Hematopoietic multipotent progenitor cell treated with erythropoietin and hydrocortisone succinate and interleukin-3 and kit ligand, for 15 days (in vitro differentiated cells): ENCODE data around the gene MGRN1.
A peak's percentile ranks its signal among the peaks of the same experiment; 100 is the strongest.

Experiments used
- DNase-seq: peaks from one replicate; pipeline ENCODE4 v3.0.0-alpha.2; 2015; ENCODE audit warnings: low spot score

MGRN1 gene

GRCh38 chr16:4604401-4604800 is 20.2 kb upstream of the MGRN1 start:
- no peak for DNase-seq

- DNase-seq: no peak
Measured at GRCh38 chr16:4606354-4606753, 18.3 kb upstream of the MGRN1 start.

- DNase-seq: no peak
Measured at GRCh38 chr16:4607841-4608703, 16.6 kb upstream of the MGRN1 start.

- no peak for DNase-seq
Measured at GRCh38 chr16:4608704-4608980, 16.0 kb upstream of the MGRN1 start.

DNA sequence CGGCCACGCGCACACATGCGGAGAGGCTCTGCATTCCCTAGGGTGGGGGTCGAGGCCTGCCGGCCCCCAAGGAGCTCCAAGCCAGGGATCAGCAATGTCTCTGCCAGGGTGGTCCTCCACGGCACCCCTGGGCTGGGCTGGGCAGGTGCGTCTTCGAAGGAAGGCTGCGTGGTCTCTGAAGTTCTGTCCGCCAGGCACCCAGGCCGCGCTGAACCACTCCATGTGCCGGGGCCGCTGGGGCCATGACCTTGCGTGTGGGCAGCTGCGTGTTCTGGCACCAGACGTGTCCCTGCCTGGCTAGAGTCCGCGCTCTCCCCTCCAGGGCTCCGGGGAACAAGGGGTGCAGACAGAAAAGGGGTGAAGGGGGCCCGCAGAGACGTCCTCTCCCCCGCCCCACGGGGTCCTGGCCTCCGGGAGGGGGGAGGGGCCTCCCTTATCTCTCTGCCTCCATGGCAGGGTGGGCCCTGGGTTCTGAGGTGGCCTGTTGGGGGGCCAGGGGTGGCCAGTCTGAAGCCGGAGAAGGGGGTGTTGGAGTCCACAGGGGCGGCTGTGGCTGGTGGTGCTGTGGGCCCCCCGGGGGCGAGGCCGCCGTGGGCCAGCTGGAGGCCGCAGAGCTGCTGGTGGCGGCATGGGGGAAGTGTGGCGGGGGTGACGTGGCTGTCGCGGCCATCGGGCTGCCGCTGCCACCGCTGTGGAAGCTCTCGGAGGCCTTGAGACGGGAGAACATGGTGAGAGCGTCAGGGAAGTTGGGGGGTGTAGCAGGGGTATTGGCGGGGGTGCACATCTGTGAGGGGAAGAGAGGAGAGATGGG is 15.2 kb upstream of the MGRN1 start:
- DNase-seq: no peak

GRCh38 chr16:4610011-4611005 is 14.3 kb upstream of the MGRN1 start:
- DNase-seq: no peak

DNA sequence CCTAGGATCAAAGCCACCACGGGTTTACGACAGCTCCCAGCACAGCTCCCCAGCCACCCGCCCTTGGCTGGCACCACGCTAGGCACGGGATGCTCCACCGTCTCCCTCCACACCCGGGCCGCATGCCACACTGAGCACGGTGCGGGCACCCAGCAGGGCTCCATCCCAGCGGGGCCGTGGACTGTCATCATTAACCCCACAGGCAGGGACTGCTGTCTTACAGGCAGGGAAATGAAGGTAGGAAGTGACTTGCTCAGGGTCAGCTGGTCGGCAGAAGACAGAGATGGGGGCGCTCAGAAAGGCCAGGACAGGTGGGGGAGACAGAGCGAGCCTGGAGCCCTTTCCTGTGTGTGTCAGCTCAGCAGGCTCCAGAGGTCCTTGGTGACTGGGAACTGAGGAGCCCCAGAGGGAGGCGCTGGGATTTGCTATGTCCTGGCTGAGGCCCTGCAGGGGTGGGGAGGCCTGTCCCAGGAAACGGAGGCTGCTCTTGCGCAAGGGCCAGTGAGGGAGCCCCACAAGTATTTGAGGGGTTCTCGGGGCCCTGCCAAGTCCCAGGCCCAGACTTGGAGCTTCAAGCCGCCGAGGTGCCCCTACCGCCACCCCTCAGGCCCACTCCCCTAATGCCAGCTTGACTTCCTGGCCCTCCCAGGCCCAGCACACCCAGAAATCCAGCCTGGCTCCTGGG is 13.1 kb upstream of the MGRN1 start:
- DNase-seq: no peak

DNA sequence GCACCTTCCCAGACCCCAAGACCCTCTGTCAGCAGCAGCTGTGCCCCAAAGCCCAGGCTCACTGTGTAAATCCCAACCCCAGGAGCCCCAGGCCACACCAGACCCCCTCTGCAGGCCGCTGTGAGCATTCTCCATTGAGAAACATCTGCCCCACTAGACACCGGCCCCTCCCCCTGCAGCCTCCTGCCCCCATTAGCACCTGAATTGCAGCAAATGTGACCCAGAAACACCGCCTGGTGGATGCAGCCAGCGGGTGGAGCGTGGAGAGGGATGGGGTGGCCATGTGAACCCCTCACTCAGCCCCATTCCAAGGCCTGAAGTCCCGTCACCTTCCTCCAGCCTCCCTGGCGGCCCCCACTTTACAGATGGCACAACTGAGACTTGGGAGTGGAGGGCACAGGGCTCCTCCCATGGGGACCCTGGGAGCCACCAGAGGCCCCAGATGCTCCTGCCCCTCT is 12.1 kb upstream of the MGRN1 start:
- DNase-seq: no peak

GRCh38 chr16:4612977-4613635 is 11.5 kb upstream of the MGRN1 start:
- no peak for DNase-seq

DNA sequence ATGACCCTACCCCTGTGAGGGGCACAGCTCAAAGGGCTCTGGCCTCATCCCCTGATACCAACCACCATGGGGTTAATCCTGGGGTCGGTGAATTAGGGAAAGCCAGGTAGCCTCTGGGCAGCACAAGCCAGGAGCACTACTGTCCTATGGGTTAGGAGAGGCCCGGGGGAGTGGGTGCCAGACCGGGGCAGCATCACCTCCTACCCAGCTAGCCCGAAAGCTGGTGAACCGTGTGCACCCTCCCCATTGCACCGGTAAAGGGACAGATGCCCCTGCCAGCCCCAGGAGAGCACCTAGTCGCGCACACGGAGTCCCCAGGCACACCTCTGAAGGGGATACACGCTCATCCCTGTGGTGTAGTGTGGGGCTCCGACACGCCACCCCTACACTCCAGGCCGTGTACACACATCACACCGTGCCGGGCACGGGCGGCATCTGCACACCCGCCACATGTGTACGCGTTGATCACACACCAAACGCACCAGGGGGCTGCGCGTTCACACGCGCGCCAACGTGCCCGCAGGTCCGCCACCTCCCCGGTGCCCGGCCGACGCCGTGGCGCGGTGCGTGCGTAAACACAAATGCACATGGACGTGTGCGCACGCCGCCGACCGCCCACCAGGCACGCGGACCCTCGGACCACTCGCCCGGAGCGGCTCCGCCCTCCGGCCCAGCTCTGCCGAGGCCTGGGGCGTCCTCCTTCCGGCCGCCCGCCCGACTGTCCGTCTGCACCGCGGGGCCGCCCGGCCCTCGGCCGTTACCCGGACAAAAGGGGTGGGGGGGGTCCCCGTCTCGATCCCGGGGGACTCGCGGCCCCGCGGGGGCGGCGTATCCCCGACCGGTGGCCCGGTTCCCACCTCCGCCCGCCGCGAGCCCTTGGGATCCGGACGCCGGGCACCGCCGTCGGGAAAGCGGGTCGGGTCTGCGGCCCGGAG is 10.7 kb upstream of the MGRN1 start:
- DNase-seq: no peak

DNA sequence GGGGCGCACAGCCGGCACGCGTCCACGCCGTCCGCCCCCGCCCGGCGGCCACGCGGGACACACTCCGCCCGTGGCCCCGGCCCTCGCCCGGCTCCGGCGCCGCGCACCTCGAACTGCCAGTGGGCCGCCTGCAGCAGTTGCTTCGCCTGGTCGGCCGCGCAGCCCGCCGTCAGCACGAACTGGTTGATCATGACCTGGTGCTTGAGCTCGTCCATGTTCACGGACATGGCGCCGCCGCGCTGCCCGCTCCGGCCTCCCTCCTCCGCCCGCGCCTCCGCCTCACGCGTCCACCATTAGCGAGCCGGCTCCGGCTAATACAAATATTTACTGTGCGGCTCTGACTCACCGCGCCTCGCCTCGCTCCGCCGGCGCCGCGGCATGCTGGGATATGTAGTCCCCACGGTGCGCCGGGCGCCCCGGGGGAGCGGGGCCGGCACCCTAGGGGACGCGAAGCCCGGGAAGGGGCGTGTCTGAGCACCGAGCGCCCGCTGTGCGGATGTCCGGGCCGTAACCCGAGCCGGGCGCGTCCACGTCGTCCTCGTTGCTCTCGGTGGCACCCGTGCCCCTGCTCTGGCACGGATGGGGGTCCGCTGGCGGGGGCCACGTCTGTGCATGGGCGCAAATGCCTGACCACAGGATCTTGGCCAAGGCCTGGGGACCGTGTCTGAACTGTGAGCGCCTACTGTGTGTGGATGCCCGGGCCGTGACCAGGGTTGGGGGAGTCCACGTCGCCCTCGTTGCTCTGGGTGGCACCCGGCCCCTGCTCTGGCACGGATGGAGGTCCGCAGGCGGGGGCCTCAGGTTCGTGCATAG is 9.8 kb upstream of the MGRN1 start, which contains the start of gene UBALD1:
Gene UBALD1, minus strand, starts transcription at position 318 of the 813 bp plus-strand sequence. Its CDS starts 91 bp downstream, at position 227.
- peak; percentile 89 for DNase-seq

- DNase-seq: no peak
Measured at GRCh38 chr16:4615384-4616046, 9.1 kb upstream of the MGRN1 start.

DNA sequence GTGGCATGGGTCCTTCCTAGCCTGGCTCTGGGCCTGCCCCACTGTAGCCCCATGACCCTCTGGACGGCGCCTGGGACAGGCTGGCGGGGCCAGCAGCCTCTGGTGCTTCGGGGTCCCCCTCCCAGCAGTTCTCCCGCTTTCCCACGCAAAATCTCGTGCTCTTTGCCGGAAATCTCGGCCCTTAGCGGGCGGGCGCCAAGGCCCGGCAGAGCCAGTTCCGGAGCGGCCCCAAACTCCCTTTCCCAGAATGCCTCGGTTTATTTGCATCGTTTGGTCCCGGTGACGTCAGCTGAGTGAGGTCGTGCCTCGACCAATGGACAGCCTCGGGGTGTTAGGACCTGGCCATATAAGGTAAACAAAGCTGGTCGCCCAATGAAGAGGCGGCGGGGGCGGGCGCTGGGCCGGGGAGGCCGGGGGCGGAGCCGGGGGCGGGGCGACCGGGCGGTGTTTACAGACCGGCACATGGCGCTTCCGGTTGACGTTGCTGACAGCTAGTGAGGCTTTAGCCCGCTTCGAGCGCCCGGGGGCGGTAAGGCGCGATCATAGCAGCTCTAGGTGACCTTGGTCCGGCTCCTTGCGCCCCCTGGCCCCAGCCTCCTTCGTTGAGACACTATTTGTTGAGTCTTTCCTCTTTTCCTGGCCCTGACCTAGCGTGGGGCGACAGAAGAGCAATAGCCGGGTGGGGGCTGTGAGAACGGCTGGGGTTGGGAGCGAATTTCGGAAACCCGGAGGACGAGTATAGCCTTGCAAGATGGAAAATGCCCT is 8.4 kb upstream of the MGRN1 start:
- DNase-seq: peak; percentile 100

- DNase-seq: no peak
Measured at GRCh38 chr16:4617880-4618279, 6.7 kb upstream of the MGRN1 start.

- DNase-seq: no peak
Measured at GRCh38 chr16:4618645-4619418, 5.8 kb upstream of the MGRN1 start.

DNA sequence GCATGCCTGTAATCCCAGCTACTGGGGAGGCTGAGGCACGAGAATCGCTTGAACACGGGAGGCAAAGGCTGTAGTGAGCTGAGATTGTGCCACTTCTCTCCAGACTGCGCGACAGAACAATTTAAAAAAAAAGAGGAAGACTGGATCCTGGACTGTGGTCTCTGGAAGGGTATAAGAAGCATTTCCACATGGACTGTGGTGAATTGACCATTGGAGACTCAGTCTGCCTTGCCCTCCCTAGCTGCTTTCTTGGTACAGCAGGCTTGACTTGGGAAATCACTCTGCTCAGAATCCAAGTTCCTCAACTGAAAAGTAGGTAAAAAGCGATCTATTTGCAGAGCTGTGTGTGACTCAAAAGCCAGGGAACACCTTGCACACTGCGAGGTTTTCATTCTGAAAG is 1.0 kb upstream of the MGRN1 start:
- DNase-seq: no peak
